Smooth muscle cell (in vitro differentiated cells): Measurements from ENCODE around the gene FAM241B. TPM values are rescaled to one million over a fixed set of nuclear protein-coding genes. Genes with fewer than 3 reads are reported as not detected.

Experiments used
- DNase-seq: peaks from one replicate; lab custom pipeline; 2025; ENCODE audit not compliant: unreplicated experiment; lab: John Stamatoyannopoulos, UW
- H2AFZ ChIP-seq: fragments of 200-600 bp; sonication (generic); 2 replicates; pipeline ENCODE4 v1.6.0; 2016; ENCODE audit warnings: antibody characterized with exemption, low read depth, mild to moderate bottlenecking
- H3F3A ChIP-seq: fragments of 200-600 bp; sonication (generic); 2 replicates; pipeline ENCODE4 v1.6.0; 2017; ENCODE audit warnings: antibody characterized with exemption, low read depth
- H3K27ac ChIP-seq: fragments of 200-600 bp; sonication (generic); 2 replicates; pipeline ENCODE4 v1.5.1; 2016; ENCODE audit warnings: low read depth, mild to moderate bottlenecking
- H3K27me3 ChIP-seq: fragments of 200-600 bp; sonication (generic); 2 replicates; pipeline ENCODE4 v1.6.1; 2016; ENCODE audit warnings: low read depth, mild to moderate bottlenecking
- H3K36me3 ChIP-seq: fragments of 200-600 bp; sonication (generic); 2 replicates; pipeline ENCODE4 v1.5.1; 2016; ENCODE audit warnings: low read depth
- H3K4me1 ChIP-seq: fragments of 200-600 bp; sonication (generic); 2 replicates; pipeline ENCODE4 v1.5.1; 2016; ENCODE audit warnings: low read depth
- H3K4me2 ChIP-seq: fragments of 200-600 bp; sonication (generic); 2 replicates; pipeline ENCODE4 v1.6.0; 2016; ENCODE audit warnings: mild to moderate bottlenecking
- H3K4me3 ChIP-seq: fragments of 200-600 bp; sonication (generic); 2 replicates; pipeline ENCODE4 v1.5.1; 2016; ENCODE audit warnings: mild to moderate bottlenecking
- H3K79me2 ChIP-seq: fragments of 200-600 bp; sonication (generic); 2 replicates; pipeline ENCODE4 v1.6.0; 2016; ENCODE audit warnings: low read depth, mild to moderate bottlenecking
- H3K9ac ChIP-seq: fragments of 200-600 bp; sonication (generic); 2 replicates; pipeline ENCODE4 v1.6.0; 2016; ENCODE audit warnings: low read depth
- H3K9me3 ChIP-seq: fragments of 200-600 bp; sonication (generic); replicated peaks from 2 replicates; pipeline ENCODE4 v1.5.1; 2016; ENCODE audit warnings: low read depth
- H4K20me1 ChIP-seq: fragments of 200-600 bp; sonication (generic); 2 replicates; pipeline ENCODE4 v1.6.0; 2016; ENCODE audit warnings: low read depth
- WGBS: methylation state at CpG from one replicate; pipeline ENCODE4 v1.1.7; 2016; ENCODE audit warnings: low lambda C conversion rate; 5-methylcytosine and 5-hydroxymethylcytosine counted together
- polyA plus RNA-seq: library from polyadenylated mRNA; unstranded; fragments of >200 nt; fragmentation: Nextera tagmentation; extraction: Ambion mirVana; gene quantifications from 2 replicates; pipeline ENCODE4 v1.2.1, GENCODE V29; 2016
- total RNA-seq: library from RNA; depleted of rRNA; stranded (reverse); fragments of >200 nt; gene quantifications from 2 replicates; pipeline ENCODE4 v1.2.3, GENCODE V29; 2014
- TF ChIP-seq, protein P1 (sequence below): fragments of 200-600 bp; sonication (generic); IDR thresholded peaks from 2 replicates; pipeline ENCODE4 v1.5.1; 2017; ENCODE audit warnings: borderline replicate concordance, mild to moderate bottlenecking, antibody characterized with exemption; ENCODE audit not compliant: insufficient read depth, poor library complexity, severe bottlenecking

FAM241B gene
- total and polyA plus RNA-seq, 2 experiments from 2014 or later: 4.1 to 8.0 TPM

DNA sequence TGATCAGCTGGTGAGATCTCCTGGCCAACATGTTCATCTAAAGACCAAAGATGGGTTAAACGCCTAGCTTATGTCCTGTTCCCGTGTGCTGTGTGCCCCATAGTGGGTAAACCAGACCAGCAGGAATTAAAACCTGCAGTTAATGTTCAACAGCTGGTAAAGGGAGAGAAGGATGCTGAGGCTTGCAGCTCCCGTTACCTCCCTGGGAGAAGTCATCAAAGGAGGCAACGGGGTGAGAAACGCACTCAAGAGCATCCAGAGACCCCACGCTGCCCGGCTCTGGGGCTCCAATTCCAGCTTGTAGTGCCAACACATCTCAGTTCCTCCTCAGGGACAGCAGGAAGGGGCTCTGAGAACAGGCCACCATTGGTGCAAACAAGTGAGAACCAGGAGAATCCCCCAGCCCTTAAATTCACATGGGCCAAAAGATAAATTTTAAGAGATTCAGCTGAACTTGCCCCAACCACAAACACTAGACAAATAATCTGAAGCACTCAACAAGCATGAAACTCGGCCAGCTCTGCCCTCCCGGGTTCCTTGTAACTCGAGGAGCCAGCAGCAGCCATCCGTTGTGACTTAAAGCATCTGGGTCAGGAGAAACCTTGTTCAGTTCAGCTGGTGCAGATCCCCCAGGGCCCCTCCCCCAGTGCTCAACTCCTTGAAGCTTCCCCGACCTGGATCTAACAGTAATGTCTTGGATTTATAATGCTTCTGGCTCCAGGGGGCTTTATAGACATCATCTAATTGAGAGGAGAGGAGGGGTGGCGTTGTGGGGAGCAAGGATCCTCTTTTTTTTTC is 29.4 kb downstream of the FAM241B start:
- H3F3A ChIP-seq: no peaks in the 10 kb centered on the region
- H3K9ac ChIP-seq: no peak overlapping the region
- WGBS: 85% methylated on average over 13 of the region's 13 CpGs
- no peak overlapping the region for H2AFZ ChIP-seq
- no peak overlapping the region for H3K4me3 ChIP-seq
- no peaks in the 10 kb centered on the region for H3K36me3 ChIP-seq
- H3K4me1 ChIP-seq: peaks cover 4% of the 10 kb centered on the region
- no peak for DNase-seq
- no peak overlapping the region for H3K4me2 ChIP-seq
- H3K9me3 ChIP-seq: no peaks in the 10 kb centered on the region
- H3K27me3 ChIP-seq: peaks cover 5% of the 10 kb centered on the region
- no peak overlapping the region for H3K27ac ChIP-seq
- TF ChIP-seq, protein P1, sequence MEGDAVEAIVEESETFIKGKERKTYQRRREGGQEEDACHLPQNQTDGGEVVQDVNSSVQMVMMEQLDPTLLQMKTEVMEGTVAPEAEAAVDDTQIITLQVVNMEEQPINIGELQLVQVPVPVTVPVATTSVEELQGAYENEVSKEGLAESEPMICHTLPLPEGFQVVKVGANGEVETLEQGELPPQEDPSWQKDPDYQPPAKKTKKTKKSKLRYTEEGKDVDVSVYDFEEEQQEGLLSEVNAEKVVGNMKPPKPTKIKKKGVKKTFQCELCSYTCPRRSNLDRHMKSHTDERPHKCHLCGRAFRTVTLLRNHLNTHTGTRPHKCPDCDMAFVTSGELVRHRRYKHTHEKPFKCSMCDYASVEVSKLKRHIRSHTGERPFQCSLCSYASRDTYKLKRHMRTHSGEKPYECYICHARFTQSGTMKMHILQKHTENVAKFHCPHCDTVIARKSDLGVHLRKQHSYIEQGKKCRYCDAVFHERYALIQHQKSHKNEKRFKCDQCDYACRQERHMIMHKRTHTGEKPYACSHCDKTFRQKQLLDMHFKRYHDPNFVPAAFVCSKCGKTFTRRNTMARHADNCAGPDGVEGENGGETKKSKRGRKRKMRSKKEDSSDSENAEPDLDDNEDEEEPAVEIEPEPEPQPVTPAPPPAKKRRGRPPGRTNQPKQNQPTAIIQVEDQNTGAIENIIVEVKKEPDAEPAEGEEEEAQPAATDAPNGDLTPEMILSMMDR: no peak
- H3K79me2 ChIP-seq: no peaks in the 10 kb centered on the region
- H4K20me1 ChIP-seq: no peaks in the 10 kb centered on the region

DNA sequence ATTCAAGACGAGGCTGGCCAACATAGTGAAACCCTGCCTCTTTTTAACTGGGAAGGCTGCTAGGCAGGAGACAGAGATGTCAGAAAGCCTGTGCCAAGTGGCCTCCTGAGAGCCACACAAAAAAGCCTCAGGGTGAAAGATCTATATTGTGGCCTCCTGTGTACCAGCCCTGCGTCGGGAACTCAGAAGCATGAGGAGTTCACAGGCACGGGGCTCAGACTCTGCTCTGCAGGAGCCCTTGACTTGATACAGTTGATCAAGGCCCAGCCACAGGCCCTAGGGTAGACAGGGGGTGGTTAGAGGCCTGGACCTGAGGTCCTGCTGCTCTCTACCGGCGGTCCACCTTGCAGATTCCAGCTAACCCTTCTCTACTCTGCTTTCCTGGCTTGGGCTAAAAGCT is 30.2 kb downstream of the FAM241B start:
- no peak overlapping the region for H3K9ac ChIP-seq
- no peaks in the 10 kb centered on the region for H3K79me2 ChIP-seq
- DNase-seq: no peak
- no peaks in the 10 kb centered on the region for H3K36me3 ChIP-seq
- H3K4me2 ChIP-seq: no peak overlapping the region
- no peak overlapping the region for H2AFZ ChIP-seq
- H3K4me1 ChIP-seq: peaks cover 4% of the 10 kb centered on the region
- peaks cover 5% of the 10 kb centered on the region for H3K27me3 ChIP-seq
- no peaks in the 10 kb centered on the region for H3K9me3 ChIP-seq
- no peak overlapping the region for H3K4me3 ChIP-seq
- H3F3A ChIP-seq: no peaks in the 10 kb centered on the region
- H3K27ac ChIP-seq: no peak overlapping the region
- TF ChIP-seq, protein P1: no peak
- H4K20me1 ChIP-seq: no peaks in the 10 kb centered on the region
- WGBS: 95% methylated on average over 6 of the region's 6 CpGs

GRCh38 chr10:69661414-69662172 is 31.5 kb downstream of the FAM241B start:
- TF ChIP-seq, protein P1: no peak
- no peaks in the 10 kb centered on the region for H4K20me1 ChIP-seq
- no peak overlapping the region for H2AFZ ChIP-seq
- no peaks in the 10 kb centered on the region for H3K36me3 ChIP-seq
- peaks cover 5% of the 10 kb centered on the region for H3K27me3 ChIP-seq
- no peaks in the 10 kb centered on the region for H3K79me2 ChIP-seq
- no peaks in the 10 kb centered on the region for H3K9me3 ChIP-seq
- H3K4me1 ChIP-seq: no peaks in the 10 kb centered on the region
- no peak overlapping the region for H3K27ac ChIP-seq
- H3K4me2 ChIP-seq: no peak overlapping the region
- WGBS: 84% methylated on average over 4 of the region's 4 CpGs
- no peaks in the 10 kb centered on the region for H3F3A ChIP-seq
- no peak for DNase-seq
- no peak overlapping the region for H3K4me3 ChIP-seq
- no peak overlapping the region for H3K9ac ChIP-seq
